H1 (cell line): ENCODE data around the gene ACSM3. TPM values are rescaled to one million over a fixed set of nuclear protein-coding genes. Genes with fewer than 3 reads are reported as not detected.

Source experiments
- BCL11A ChIP-seq, 2 experiments: IDR thresholded peaks; one replicate each; pipeline ENCODE4 v1.6.1; 2011; ENCODE audit warnings: low read depth in 2 of 2, low read length in 2 of 2, mild to moderate bottlenecking in 2 of 2
- CBX8 ChIP-seq: fragments of 300-800, 300-1000 bp; sonication (generic); IDR thresholded peaks from 2 replicates; pipeline ENCODE4 v1.7.1; 2016; ENCODE audit warnings: low read depth, low read length, borderline replicate concordance
- polyA plus RNA-seq, 7 experiments: library from polyadenylated mRNA; depleted of rRNA in 3 of 7; stranded (reverse) in 5 of 7; unstranded in 2 of 7; fragments of >200 nt in 5 of 7; fragments of 200-250 nt in 2 of 7; gene quantifications; 1 replicate in 5 of 7; 2 replicates in 1 of 7; 4 replicates in 1 of 7; pipeline versions ENCODE4 v1.2.1 to v1.2.3, GENCODE V29; 2011 to 2013; ENCODE audit warnings: missing spikeins in 2 of 7, mixed read lengths in 2 of 7
- total RNA-seq: library from RNA; stranded (reverse); fragmentation: NEBNext Ultra II Directional; extraction: Animal tissue kit (Norgen Biotek cat#: 25700); gene quantifications from 2 replicates; pipeline ENCODE4 v1.2.1, GENCODE V29; 2021
- TF ChIP-seq, protein P1 (sequence below): fragments of 300-600 bp; sonication (generic); IDR thresholded peaks from 2 replicates; pipeline ENCODE4 v1.7.1; 2012; ENCODE audit warnings: low read length, moderate library complexity, mild to moderate bottlenecking, inconsistent platforms; ENCODE audit not compliant: insufficient replicate concordance

ACSM3 gene
- total and polyA plus RNA-seq, 2 of the 8 experiments (the other 6 are each of a cell fraction or from before 2014, with no cell fraction given) = 5.7 to 6.2 TPM

DNA sequence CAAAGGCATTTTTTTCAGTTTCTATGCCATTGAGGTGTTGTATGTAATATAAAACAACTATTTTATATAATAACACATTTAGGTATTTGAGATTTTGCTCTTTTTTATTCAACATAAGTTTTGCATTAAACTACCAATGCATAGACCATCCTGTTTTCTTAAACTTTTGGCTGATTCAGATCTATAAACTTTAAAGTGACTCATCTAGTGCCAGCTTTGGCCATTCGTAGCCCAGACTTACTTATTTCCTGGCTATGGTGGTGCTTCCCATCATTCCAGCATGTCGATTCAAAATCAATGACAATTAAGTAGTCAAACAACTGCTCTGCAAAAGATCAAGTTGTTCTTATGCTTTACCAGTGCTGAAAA, 39.4 kb downstream of the ACSM3 start (continued):
- TF ChIP-seq, protein P1, sequence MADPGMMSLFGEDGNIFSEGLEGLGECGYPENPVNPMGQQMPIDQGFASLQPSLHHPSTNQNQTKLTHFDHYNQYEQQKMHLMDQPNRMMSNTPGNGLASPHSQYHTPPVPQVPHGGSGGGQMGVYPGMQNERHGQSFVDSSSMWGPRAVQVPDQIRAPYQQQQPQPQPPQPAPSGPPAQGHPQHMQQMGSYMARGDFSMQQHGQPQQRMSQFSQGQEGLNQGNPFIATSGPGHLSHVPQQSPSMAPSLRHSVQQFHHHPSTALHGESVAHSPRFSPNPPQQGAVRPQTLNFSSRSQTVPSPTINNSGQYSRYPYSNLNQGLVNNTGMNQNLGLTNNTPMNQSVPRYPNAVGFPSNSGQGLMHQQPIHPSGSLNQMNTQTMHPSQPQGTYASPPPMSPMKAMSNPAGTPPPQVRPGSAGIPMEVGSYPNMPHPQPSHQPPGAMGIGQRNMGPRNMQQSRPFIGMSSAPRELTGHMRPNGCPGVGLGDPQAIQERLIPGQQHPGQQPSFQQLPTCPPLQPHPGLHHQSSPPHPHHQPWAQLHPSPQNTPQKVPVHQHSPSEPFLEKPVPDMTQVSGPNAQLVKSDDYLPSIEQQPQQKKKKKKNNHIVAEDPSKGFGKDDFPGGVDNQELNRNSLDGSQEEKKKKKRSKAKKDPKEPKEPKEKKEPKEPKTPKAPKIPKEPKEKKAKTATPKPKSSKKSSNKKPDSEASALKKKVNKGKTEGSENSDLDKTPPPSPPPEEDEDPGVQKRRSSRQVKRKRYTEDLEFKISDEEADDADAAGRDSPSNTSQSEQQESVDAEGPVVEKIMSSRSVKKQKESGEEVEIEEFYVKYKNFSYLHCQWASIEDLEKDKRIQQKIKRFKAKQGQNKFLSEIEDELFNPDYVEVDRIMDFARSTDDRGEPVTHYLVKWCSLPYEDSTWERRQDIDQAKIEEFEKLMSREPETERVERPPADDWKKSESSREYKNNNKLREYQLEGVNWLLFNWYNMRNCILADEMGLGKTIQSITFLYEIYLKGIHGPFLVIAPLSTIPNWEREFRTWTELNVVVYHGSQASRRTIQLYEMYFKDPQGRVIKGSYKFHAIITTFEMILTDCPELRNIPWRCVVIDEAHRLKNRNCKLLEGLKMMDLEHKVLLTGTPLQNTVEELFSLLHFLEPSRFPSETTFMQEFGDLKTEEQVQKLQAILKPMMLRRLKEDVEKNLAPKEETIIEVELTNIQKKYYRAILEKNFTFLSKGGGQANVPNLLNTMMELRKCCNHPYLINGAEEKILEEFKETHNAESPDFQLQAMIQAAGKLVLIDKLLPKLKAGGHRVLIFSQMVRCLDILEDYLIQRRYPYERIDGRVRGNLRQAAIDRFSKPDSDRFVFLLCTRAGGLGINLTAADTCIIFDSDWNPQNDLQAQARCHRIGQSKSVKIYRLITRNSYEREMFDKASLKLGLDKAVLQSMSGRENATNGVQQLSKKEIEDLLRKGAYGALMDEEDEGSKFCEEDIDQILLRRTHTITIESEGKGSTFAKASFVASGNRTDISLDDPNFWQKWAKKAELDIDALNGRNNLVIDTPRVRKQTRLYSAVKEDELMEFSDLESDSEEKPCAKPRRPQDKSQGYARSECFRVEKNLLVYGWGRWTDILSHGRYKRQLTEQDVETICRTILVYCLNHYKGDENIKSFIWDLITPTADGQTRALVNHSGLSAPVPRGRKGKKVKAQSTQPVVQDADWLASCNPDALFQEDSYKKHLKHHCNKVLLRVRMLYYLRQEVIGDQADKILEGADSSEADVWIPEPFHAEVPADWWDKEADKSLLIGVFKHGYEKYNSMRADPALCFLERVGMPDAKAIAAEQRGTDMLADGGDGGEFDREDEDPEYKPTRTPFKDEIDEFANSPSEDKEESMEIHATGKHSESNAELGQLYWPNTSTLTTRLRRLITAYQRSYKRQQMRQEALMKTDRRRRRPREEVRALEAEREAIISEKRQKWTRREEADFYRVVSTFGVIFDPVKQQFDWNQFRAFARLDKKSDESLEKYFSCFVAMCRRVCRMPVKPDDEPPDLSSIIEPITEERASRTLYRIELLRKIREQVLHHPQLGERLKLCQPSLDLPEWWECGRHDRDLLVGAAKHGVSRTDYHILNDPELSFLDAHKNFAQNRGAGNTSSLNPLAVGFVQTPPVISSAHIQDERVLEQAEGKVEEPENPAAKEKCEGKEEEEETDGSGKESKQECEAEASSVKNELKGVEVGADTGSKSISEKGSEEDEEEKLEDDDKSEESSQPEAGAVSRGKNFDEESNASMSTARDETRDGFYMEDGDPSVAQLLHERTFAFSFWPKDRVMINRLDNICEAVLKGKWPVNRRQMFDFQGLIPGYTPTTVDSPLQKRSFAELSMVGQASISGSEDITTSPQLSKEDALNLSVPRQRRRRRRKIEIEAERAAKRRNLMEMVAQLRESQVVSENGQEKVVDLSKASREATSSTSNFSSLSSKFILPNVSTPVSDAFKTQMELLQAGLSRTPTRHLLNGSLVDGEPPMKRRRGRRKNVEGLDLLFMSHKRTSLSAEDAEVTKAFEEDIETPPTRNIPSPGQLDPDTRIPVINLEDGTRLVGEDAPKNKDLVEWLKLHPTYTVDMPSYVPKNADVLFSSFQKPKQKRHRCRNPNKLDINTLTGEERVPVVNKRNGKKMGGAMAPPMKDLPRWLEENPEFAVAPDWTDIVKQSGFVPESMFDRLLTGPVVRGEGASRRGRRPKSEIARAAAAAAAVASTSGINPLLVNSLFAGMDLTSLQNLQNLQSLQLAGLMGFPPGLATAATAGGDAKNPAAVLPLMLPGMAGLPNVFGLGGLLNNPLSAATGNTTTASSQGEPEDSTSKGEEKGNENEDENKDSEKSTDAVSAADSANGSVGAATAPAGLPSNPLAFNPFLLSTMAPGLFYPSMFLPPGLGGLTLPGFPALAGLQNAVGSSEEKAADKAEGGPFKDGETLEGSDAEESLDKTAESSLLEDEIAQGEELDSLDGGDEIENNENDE = no peak
- TF ChIP-seq CBX8 = no peak
- no peak for TF ChIP-seq BCL11A (IDR thresholded peaks at IDR 0.05; ENCODE audit: low read depth in 2 of 2, low read length in 2 of 2)
- TF ChIP-seq, all 59 proteins: peak for 0
